Measurements from ENCODE around the gene AP3B1. TPM values are rescaled to one million over a fixed set of nuclear protein-coding genes. Genes with fewer than 3 reads are reported as not detected.
"Not testable (repeated sequence)": the region's sequence is repeated elsewhere in the genome, so short reads cannot be mapped to it uniquely, and the experiment has no call there.

Gene AP3B1
- total RNA-seq, 5 donors from 2014 or later (not counting 1 experiment from before 2014, with no cell fraction given), result 26.2 to 40.8 (median 31.4) TPM

- CTCF ChIA-PET, result no interaction called here
- Histone ChIP-seq H3K27ac (ENCODE audit: low read length) (no peak overlapping the region), H3K4me1 (ENCODE audit: control insufficient read depth in 1 of 2, extremely low read depth in 1 of 2, insufficient read depth in 2 of 2, low read length in 2 of 2) (no peaks in the 10 kb centered on the region), H3K27me3 (replicated peaks in 1 of 2; ENCODE audit: control insufficient read depth in 2 of 2, extremely low read depth in 1 of 2, insufficient read depth in 2 of 2, low read length in 1 of 2) (no peaks in the 10 kb centered on the region), H3K9me3 (no peaks in the 10 kb centered on the region), H3K4me3 (ENCODE audit: control insufficient read depth in 1 of 2, extremely low read depth in 1 of 2, low read length in 1 of 2) (no peak overlapping the region), H3K36me3 (ENCODE audit: control insufficient read depth in 2 of 2, extremely low read depth in 1 of 2, insufficient read depth in 1 of 2, low read length in 1 of 2) (peaks cover 5 to 11% of the 10 kb centered on the region in 2 donors)
- Mint-ChIP-seq H3K36me3 (peaks cover 46% of the 10 kb centered on the region), H3K4me3 (no peak overlapping the region), H3K9me3 (no peaks in the 10 kb centered on the region), H3K27me3 (no peaks in the 10 kb centered on the region), H3K4me1 (no peaks in the 10 kb centered on the region), H3K27ac (no peak overlapping the region)
- DNase-seq, result no peak
- ATAC-seq (replicated peaks in 1 of 4), result no peak
- POLR2A ChIA-PET, result no interaction called here
- WGBS (ENCODE audit: insufficient coverage), result 80% methylated on average over 1 of the region's 4 CpGs
These were observed 83.4 kb downstream of the AP3B1 start for GRCh38 chr5:78211052-78211451.

- peaks cover 64% of the 10 kb centered on the region for H3K36me3 Mint-ChIP-seq
- H3K9me3 Mint-ChIP-seq, result peaks cover 0 to 8% (median 0%) of the 10 kb centered on the region in 3 donors
- no peaks in the 10 kb centered on the region for H3K4me1 ChIP-seq (ENCODE audit: control insufficient read depth in 1 of 2, extremely low read depth in 1 of 2, insufficient read depth in 2 of 2, low read length in 2 of 2)
- POLR2A ChIA-PET, result no interaction called here
- no peak for DNase-seq
- CTCF ChIA-PET, result interaction anchor here in 1 of 2 donors (0.6 kb wide), 1 partner anchor 80 kb away, joined by 10 read pairs; no protein-coding TSS in a partner anchor
- no peak overlapping the region for H3K4me3 Mint-ChIP-seq
- H3K4me1 Mint-ChIP-seq, result peaks cover 0 to 2% (median 0%) of the 10 kb centered on the region in 3 donors
- no peaks in the 10 kb centered on the region for H3K27me3 Mint-ChIP-seq
- no peak overlapping the region for H3K4me3 ChIP-seq (ENCODE audit: control insufficient read depth in 1 of 2, extremely low read depth in 1 of 2, low read length in 1 of 2)
- H3K27ac Mint-ChIP-seq, result no peak overlapping the region
- H3K27me3 ChIP-seq (replicated peaks in 1 of 2; ENCODE audit: control insufficient read depth in 2 of 2, extremely low read depth in 1 of 2, insufficient read depth in 2 of 2, low read length in 1 of 2), result no peaks in the 10 kb centered on the region
- H3K27ac ChIP-seq (ENCODE audit: low read length), result no peak overlapping the region
- WGBS (ENCODE audit: insufficient coverage), result 100% methylated on average over 1 of the region's 2 CpGs
- H3K9me3 ChIP-seq, result no peaks in the 10 kb centered on the region
- peaks cover 0 to 6% of the 10 kb centered on the region in 2 donors for H3K36me3 ChIP-seq (ENCODE audit: control insufficient read depth in 2 of 2, extremely low read depth in 1 of 2, insufficient read depth in 1 of 2, low read length in 1 of 2)
- no peak for ATAC-seq (replicated peaks in 1 of 4)
These were observed 90.3 kb downstream of the AP3B1 start for GRCh38 chr5:78204241-78204640.

GRCh38 chr5:78203815-78204214 lies 90.7 kb downstream of the AP3B1 start:
- no peaks in the 10 kb centered on the region for H3K27me3 Mint-ChIP-seq
- peaks cover 0 to 2% (median 0%) of the 10 kb centered on the region in 3 donors for H3K4me1 Mint-ChIP-seq
- peaks cover 0 to 6% of the 10 kb centered on the region in 2 donors for H3K36me3 ChIP-seq (ENCODE audit: control insufficient read depth in 2 of 2, extremely low read depth in 1 of 2, insufficient read depth in 1 of 2, low read length in 1 of 2)
- no peak overlapping the region for H3K27ac Mint-ChIP-seq
- no peaks in the 10 kb centered on the region for H3K27me3 ChIP-seq (replicated peaks in 1 of 2; ENCODE audit: control insufficient read depth in 2 of 2, extremely low read depth in 1 of 2, insufficient read depth in 2 of 2, low read length in 1 of 2)
- POLR2A ChIA-PET, result no interaction called here
- no peaks in the 10 kb centered on the region for H3K9me3 ChIP-seq
- DNase-seq (no peak), ATAC-seq (replicated peaks in 1 of 4) (no peak)
- no peak overlapping the region for H3K27ac ChIP-seq (ENCODE audit: low read length)
- peaks cover 64% of the 10 kb centered on the region for H3K36me3 Mint-ChIP-seq
- H3K4me3 ChIP-seq (ENCODE audit: control insufficient read depth in 1 of 2, extremely low read depth in 1 of 2, low read length in 1 of 2), result no peak overlapping the region
- CTCF ChIA-PET, result interaction anchor here in 1 of 2 donors (0.6 kb wide), 1 partner anchor 80 kb away, joined by 10 read pairs; no protein-coding TSS in a partner anchor
- no peaks in the 10 kb centered on the region for H3K4me1 ChIP-seq (ENCODE audit: control insufficient read depth in 1 of 2, extremely low read depth in 1 of 2, insufficient read depth in 2 of 2, low read length in 2 of 2)
- no CpG with 5 or more reads among the region's 2 CpGs for WGBS (ENCODE audit: insufficient coverage)
- peaks cover 0 to 8% (median 0%) of the 10 kb centered on the region in 3 donors for H3K9me3 Mint-ChIP-seq
- no peak overlapping the region for H3K4me3 Mint-ChIP-seq

GRCh38 chr5:78190402-78190801 lies 104.1 kb downstream of the AP3B1 start:
- ChIA-PET CTCF (no interaction called here), POLR2A (interaction anchor here (0.6 to 0.8 kb wide), 2 partner anchors 88 to 93 kb away, joined by 3 to 4 read pairs; no protein-coding TSS in a partner anchor)
- no peak for DNase-seq
- Histone ChIP-seq H3K4me1 (ENCODE audit: control insufficient read depth in 1 of 2, extremely low read depth in 1 of 2, insufficient read depth in 2 of 2, low read length in 2 of 2) (no peaks in the 10 kb centered on the region), H3K36me3 (ENCODE audit: control insufficient read depth in 2 of 2, extremely low read depth in 1 of 2, insufficient read depth in 1 of 2, low read length in 1 of 2) (no peaks in the 10 kb centered on the region), H3K27ac (ENCODE audit: low read length) (no peak overlapping the region), H3K9me3 (no peaks in the 10 kb centered on the region), H3K4me3 (ENCODE audit: control insufficient read depth in 1 of 2, extremely low read depth in 1 of 2, low read length in 1 of 2) (no peak overlapping the region), H3K27me3 (replicated peaks in 1 of 2; ENCODE audit: control insufficient read depth in 2 of 2, extremely low read depth in 1 of 2, insufficient read depth in 2 of 2, low read length in 1 of 2) (no peaks in the 10 kb centered on the region)
- Mint-ChIP-seq H3K4me3 (no peak overlapping the region), H3K27ac (no peak overlapping the region), H3K4me1 (peaks cover 8 to 12% (median 8%) of the 10 kb centered on the region in 3 donors), H3K27me3 (no peaks in the 10 kb centered on the region), H3K36me3 (peaks cover 32% of the 10 kb centered on the region), H3K9me3 (peaks cover 0 to 19% (median 2%) of the 10 kb centered on the region in 3 donors)
- ATAC-seq (replicated peaks in 1 of 4), result no peak
- WGBS (ENCODE audit: insufficient coverage), result no CpG with 5 or more reads among the region's 1 CpG

GRCh38 chr5:78188681-78189080 lies 105.8 kb downstream of the AP3B1 start:
- Mint-ChIP-seq H3K9me3 (peaks cover 0 to 19% (median 2%) of the 10 kb centered on the region in 3 donors), H3K4me1 (peaks cover 8 to 12% (median 11%) of the 10 kb centered on the region in 3 donors), H3K36me3 (peaks cover 35% of the 10 kb centered on the region)
- POLR2A ChIA-PET; H3K27ac Mint-ChIP-seq; H3K4me1 ChIP-seq (ENCODE audit: control insufficient read depth in 1 of 2, extremely low read depth in 1 of 2, insufficient read depth in 2 of 2, low read length in 2 of 2); H3K36me3 ChIP-seq (ENCODE audit: control insufficient read depth in 2 of 2, extremely low read depth in 1 of 2, insufficient read depth in 1 of 2, low read length in 1 of 2); CTCF ChIA-PET; DNase-seq; H3K4me3 ChIP-seq (ENCODE audit: control insufficient read depth in 1 of 2, extremely low read depth in 1 of 2, low read length in 1 of 2); H3K27me3 ChIP-seq (replicated peaks in 1 of 2; ENCODE audit: control insufficient read depth in 2 of 2, extremely low read depth in 1 of 2, insufficient read depth in 2 of 2, low read length in 1 of 2); H3K27me3 Mint-ChIP-seq; H3K4me3 Mint-ChIP-seq; H3K27ac ChIP-seq (ENCODE audit: low read length); ATAC-seq (replicated peaks in 1 of 4); H3K9me3 ChIP-seq: not testable (repeated sequence)
- WGBS (ENCODE audit: insufficient coverage), result no CpG with 5 or more reads among the region's 4 CpGs

GRCh38 chr5:78187172-78187571 lies 107.3 kb downstream of the AP3B1 start:
- Mint-ChIP-seq H3K4me3 (no peak overlapping the region), H3K27ac (no peak overlapping the region), H3K27me3 (no peaks in the 10 kb centered on the region), H3K9me3 (peaks cover 0 to 19% (median 2%) of the 10 kb centered on the region in 3 donors), H3K4me1 (peaks cover 11 to 18% (median 14%) of the 10 kb centered on the region in 3 donors), H3K36me3 (peaks cover 36% of the 10 kb centered on the region)
- Histone ChIP-seq H3K27ac (ENCODE audit: low read length) (no peak overlapping the region), H3K36me3 (ENCODE audit: control insufficient read depth in 2 of 2, extremely low read depth in 1 of 2, insufficient read depth in 1 of 2, low read length in 1 of 2) (peaks cover 0 to 4% of the 10 kb centered on the region in 2 donors), H3K27me3 (replicated peaks in 1 of 2; ENCODE audit: control insufficient read depth in 2 of 2, extremely low read depth in 1 of 2, insufficient read depth in 2 of 2, low read length in 1 of 2) (no peaks in the 10 kb centered on the region), H3K9me3 (no peaks in the 10 kb centered on the region), H3K4me3 (ENCODE audit: control insufficient read depth in 1 of 2, extremely low read depth in 1 of 2, low read length in 1 of 2) (no peak overlapping the region), H3K4me1 (ENCODE audit: control insufficient read depth in 1 of 2, extremely low read depth in 1 of 2, insufficient read depth in 2 of 2, low read length in 2 of 2) (no peaks in the 10 kb centered on the region)
- POLR2A ChIA-PET, result no interaction called here
- CTCF ChIA-PET, result no interaction called here
- DNase-seq (no peak), ATAC-seq (replicated peaks in 1 of 4) (no peak)

- Histone ChIP-seq H3K4me1 (ENCODE audit: control insufficient read depth in 1 of 2, extremely low read depth in 1 of 2, insufficient read depth in 2 of 2, low read length in 2 of 2) (no peaks in the 10 kb centered on the region), H3K9me3 (no peaks in the 10 kb centered on the region), H3K27me3 (replicated peaks in 1 of 2; ENCODE audit: control insufficient read depth in 2 of 2, extremely low read depth in 1 of 2, insufficient read depth in 2 of 2, low read length in 1 of 2) (no peaks in the 10 kb centered on the region), H3K36me3 (ENCODE audit: control insufficient read depth in 2 of 2, extremely low read depth in 1 of 2, insufficient read depth in 1 of 2, low read length in 1 of 2) (peaks cover 0 to 4% of the 10 kb centered on the region in 2 donors), H3K27ac (ENCODE audit: low read length) (no peak overlapping the region), H3K4me3 (ENCODE audit: control insufficient read depth in 1 of 2, extremely low read depth in 1 of 2, low read length in 1 of 2) (no peak overlapping the region)
- POLR2A ChIA-PET, result no interaction called here
- Mint-ChIP-seq H3K9me3 (peaks cover 0 to 2% (median 0%) of the 10 kb centered on the region in 3 donors), H3K36me3 (peaks cover 36% of the 10 kb centered on the region), H3K27me3 (no peaks in the 10 kb centered on the region), H3K4me1 (peaks cover 7 to 10% (median 9%) of the 10 kb centered on the region in 3 donors), H3K27ac (no peak overlapping the region), H3K4me3 (no peak overlapping the region)
- ATAC-seq (replicated peaks in 1 of 4), result no peak
- CTCF ChIA-PET, result no interaction called here
- DNase-seq, result peak in 1 of 35 experiments; percentile 0
- WGBS (ENCODE audit: insufficient coverage), result no CpG with 5 or more reads among the region's 3 CpGs
These were observed 111.7 kb downstream of the AP3B1 start for GRCh38 chr5:78182838-78183237.
